COLO668 (cell line): ENCODE results near the gene SPSB4.
"Not testable (repeated sequence)": the region's sequence is repeated elsewhere in the genome, so short reads cannot be mapped to it uniquely, and the experiment has no call there.

Experiments
- DNase-seq: peaks from one replicate; lab custom pipeline; 2025; ENCODE audit not compliant: unreplicated experiment; lab: John Stamatoyannopoulos, UW

The SPSB4 gene

DNA sequence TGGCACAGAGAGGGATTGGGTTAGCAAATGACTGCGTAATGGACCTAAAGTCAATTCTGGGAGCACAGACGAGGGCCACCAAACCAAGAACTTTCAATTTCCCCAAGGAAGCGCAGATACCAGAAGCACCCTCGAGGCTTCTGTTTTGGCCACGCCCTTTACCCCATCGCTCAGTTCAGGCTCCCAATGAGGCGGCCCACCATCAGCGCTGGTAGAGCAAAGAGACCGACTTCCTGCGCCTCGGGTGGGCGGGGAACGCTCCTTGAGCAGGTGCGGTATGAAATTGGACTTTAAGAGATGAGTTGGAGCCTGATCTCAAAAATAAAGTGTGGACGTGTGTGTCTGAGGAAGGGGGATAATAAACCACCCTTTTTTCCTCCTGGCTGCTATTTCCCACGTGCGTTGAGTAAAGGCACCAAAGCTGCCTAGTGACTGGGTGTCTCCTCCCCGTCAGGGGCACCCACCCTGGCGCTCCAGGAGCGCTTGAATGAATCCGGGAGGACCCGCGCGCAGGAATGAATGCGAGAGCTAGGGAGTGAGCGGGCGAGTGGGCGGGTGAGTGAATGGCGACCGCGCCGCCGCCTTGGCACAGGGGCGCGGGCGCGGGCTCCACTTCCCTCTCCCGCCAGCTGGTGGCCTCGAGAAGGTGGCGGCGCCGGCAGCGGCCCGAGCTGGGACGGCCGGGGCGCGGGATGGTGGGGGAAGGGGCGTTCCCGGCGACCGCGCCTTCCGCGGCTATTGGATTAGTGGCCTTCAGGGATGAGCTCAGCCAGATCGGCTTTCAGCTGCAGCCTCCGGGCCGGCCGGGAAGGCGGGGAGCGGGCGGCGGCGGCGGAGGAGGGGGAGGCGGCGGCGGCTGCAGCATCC lies at the start of gene SPSB4:
TSS of gene SPSB4 (plus strand) at position 772 of the 867 bp plus-strand sequence. CDS start 14,758 bp downstream, outside the sequence.
- peak; percentile 72 for DNase-seq

DNA sequence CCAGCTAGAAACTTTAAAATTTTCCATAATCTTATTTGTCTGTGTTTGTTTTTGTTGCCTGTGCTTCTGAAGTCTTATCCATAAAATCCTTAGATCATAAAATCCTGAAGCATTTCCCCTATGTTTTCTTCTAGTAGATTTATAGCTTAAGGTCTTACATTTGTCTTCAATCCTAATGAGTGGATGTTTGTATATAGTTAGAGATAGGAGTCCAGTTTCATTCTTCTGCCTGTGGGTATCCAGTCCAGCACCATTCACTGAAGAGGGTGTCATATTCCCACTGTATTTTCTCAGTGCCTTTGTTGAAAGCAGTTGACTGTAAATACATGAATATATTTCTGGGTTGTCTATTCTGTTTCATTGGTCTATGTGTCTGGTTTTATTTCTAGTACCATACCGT lies 44.8 kb upstream of the SPSB4 start:
- no peak for DNase-seq

DNA sequence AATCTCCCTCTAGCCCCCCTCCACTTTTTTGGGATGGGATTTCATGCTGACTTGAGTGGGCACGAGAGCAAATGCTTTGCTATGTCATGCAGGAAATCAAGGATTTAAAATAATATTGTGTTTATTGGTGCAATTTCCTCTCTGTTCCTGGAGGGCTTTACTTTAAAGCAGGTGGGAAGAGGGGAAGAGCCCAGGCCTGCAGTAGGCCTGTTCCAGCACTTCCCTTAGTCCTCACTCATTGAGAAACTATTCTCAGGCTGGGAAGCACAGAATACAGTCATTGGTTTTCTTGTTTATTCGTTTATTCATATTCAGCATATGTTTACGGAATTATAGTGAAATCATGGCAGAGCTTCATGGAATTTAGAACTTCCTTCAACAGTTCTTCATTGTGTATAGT lies 41.7 kb upstream of the SPSB4 start:
- DNase-seq, result no peak

DNA sequence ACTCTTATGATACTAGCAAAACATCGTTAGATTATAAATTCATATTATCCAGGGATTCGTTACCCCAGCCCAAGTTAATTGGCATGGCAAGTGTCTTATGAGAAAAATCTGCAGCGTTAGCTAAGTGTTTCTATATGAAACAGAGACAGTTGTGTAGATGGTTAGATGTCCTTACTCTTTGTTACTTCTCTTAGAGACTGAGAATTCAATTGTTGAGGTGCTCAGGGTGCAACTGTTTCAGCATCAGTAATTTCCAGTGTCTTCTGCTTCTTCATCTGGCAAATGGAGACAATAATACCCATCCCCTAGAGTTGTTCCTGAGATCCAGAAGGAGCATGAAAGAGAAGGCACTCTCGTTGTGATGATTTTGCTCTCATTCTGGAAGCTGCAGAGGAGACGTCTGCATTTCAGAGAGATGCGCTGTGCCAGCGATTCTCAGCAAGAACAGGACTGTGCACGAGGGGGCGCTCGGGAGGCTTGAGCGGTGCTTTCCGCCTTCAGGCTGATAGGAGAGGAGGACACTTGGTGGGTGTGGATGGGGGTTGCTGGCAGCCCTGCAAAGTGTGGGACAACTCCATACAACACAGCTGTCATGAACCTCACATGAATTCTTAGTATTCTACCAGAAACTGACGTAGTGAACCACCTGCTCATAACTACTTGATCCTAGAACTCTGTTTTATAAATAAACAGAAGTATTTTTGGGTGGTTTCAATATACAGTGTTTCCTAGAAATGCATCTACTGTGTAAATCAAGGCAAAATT lies 39.7 kb upstream of the SPSB4 start:
- peak; percentile 60 for DNase-seq

DNA sequence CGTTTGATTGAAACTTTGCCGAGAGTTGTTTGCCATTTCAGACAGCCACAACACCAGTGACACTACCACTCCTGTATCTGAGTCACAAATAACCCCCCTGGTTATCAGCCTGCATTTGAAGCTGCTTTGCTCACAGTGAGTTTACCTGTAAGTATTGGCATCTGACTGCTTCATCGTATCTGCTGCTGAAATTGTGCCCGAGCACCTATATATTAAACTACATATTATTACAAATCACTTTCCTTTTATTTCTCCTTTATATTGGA lies 39.2 kb upstream of the SPSB4 start:
- no peak for DNase-seq

DNA sequence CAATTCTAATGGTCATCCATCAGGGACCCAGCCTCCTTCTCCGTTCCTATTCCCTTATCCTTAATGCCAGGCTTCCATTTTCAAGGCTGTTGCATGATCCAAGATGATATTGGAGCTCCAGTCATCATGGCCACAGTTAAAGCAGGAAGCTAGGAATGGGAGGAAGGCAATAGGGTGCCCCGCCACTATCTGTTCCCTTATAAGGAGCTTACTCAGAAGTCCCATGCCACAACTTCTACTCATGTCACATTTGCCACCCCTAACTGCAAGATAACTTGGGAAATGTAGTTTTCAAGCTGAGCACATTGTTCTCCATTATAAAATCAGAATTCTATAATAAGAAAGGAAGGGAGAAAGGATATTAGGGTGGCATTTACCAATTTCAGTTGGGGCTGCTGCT lies 38.6 kb upstream of the SPSB4 start:
- DNase-seq, result no peak

DNA sequence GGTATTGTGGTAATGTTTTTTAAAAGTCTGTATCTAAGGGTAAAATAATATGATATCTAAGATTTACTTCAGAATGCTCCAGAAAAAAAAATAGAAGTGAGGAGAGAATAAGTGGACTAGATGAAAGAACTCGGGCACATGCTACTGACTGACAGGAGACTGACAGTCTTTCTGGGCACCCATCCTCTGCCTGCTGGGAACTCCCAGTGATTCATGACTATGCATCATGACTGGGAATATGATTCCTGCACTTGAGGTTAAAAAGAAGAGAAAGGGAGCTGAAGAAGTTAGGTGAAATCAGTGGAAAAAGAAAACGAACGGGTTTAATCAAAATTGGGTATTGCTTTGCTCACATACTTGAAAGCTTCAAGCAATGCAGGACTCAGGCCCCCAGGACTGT lies 35.7 kb upstream of the SPSB4 start:
- DNase-seq, result no peak

DNA sequence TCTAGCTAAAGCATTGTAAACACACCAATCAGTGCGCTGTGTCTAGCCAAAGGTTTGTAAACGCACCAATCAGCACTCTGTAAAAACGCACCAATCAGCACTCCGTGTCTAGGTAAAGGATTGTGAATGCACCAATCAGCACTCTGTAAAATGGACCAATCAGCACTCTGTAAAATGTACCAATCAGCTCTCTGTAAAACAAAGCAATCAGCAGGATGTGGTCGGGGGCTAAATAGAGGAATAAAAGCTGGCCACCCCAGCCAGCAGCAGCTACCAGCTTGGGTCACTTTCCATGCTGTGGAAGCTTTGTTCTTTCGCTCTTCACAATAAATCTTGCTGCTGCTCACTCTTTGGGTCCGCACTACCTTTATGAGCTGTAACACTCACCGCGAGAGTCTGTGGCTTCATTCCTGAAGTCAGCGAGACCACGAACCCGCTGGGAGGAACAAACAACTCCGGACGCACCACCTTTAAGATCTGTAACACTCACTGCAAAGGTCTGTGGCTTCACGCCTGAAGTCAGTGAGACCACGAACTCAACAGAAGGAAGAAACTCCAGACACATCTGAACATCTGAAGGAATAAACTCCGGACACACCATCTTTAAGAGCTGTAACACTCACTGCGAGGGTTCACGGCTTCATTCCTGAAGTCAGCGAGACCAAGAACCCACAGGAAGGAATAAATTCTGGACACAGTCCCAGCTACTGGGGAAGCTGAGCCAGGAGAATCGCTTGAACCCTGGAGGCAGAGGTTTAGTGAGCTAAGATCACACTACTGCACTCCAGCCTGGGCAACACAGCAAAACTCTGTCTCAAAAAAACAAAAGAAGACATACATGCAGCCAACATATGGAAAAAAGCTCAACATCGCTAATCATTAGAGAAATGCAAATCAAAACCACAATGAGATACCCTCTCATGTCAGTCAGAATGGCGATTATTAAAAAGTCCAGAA lies 33.5 kb upstream of the SPSB4 start:
- not testable (repeated sequence) for DNase-seq

DNA sequence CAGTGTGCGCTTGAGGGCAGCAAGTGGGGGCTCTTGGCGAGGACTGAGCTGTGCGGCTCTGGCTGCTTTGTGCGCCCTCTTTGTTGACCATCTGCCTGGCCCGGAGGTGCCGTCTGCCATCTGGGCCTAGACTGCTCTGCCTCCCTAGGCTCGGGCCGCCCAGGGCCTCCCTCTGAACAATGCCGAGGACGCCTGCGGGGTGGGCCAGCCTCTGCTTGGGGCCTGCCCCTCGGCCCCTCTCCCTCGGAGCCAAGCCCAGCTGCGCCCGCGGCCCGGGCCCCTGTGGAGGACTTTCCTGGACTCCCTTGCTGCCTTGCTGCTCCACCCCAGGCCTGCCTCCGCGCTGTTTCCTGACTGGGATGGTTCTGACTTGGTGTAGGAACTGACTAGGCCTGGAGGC lies 31.9 kb upstream of the SPSB4 start:
- DNase-seq, result no peak

DNA sequence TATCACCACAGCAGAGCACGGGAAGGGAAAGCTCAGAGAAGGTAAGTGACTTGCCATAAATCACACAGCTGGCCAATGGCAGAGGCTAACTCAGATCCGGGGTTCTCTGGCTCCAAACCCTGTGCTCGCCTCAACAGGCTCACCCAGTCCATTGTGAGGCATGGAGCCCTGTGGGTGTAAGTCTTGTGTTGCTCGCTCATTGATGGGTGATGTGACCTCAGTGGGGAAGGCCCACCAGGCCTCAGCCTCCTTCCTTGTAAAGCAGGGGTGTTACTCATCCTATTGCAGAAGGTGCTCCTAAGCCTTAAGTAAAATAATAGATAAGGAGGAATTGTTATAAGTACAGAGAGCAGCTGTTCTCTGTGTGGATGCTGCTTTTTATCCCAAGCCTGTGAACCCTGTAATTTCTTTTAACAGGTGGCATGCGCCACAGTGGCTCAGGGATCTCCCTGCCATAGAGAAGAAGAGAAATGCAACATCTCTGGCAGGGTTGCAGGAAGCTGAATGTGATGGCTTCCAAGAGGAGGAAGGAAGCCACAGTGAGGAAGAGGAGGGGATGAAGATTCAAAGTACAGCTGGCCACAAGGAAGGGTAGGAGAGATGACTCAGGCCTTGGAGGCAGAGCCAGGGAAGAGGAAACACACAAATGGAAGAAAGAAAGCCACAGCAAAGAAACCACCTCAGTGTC lies 30.9 kb upstream of the SPSB4 start:
- DNase-seq, result no peak

DNA sequence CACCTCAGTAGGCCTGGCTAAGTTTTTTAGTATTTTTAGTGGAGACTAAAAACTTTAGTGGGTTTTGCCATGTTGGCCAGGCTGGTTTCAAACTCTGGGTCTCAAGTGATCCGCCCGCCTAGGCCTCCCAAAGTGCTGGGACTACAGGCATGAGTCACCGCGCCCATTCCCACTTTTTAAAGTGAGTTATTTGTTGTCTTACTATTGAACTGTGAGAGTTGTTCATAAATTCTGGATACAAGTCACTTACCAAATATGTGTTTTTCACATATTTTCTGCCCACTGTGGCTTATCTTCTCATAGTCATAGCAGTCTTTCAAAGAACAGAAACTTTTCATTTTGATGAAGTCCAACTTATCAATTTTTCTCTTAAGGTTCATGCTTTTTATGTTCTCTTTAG lies 29.9 kb upstream of the SPSB4 start:
- DNase-seq, result no peak

DNA sequence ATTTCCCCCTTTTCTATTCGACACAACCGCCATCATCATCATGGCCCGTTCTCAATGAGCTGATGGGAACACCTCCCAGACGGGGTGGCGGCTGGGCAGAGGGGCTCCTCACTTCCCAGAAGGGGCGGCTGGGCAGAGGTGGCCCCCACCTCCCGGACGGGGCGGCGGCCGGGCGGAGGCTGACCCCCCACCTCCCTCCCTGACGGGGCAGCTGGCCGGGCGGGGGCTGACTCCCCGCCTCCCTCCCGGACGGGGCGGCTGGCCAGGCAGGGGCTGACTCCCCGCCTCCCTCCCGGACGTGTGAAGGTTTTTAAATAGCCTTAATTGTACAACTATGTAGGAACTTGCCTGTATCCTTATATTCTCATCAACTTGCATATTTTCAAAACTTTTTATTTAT lies 20.9 kb upstream of the SPSB4 start:
- no peak for DNase-seq

DNA sequence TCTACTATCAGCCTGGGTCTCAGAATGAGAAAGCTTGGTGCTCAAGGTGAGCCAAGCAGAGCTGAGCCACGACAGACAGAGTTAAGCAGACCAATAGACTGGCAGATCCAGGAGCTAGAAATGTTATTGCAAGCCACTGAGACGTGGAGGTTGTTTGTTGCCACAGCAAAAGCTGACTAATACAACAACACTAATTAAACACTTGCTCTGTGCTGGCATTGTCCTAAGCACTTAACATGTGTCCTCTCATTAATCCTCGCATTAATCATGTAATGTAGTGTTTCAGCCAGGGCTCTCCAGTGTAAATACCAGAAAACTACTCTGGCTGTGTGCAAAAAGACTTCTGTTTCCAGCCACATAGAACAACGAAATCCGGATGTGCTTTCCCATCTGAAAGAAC lies 11.6 kb upstream of the SPSB4 start:
- no peak for DNase-seq

DNA sequence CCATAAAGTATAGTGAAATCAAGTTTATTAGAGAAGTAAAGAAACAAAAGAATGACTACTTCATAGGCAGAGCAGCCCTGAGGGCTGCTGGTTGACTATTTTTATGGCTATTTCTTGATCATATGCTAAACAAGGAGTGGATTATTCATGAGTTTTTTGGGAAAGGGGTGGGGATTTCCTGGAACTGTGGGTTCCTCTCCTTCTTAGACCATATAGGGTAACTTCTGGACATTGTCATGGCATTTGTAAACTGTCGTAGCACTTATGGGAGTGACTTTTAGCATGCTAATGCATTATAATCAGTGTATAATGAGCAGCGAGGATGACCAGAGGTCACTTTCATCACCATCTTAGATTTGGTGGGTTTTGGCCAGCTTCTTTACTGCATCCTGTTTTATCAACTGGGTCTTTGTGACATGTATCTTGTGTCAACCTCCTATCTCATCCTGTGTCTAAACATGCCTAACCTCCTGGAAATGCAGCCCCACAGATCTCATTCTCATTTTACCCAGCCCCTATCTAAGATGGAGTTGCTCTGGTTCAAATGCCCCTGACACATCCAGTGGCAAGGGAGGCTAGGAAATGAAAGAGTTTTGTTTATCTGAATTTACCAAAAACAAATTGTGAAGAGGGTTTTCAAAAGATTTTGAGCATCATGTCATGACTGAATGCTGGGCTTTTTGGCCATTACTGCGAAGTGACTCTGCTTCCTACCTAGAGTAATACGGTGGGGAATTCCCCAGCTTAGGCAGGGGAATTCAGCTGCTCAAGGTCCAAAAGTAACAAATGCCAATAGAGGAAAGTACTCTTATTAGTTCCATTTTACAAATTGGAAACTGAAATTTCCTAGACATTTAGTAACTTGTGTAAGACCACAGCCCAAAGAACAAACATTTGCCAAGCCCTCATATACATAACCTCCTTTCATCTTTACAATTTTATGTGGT lies 6.2 kb upstream of the SPSB4 start:
- no peak for DNase-seq

DNA sequence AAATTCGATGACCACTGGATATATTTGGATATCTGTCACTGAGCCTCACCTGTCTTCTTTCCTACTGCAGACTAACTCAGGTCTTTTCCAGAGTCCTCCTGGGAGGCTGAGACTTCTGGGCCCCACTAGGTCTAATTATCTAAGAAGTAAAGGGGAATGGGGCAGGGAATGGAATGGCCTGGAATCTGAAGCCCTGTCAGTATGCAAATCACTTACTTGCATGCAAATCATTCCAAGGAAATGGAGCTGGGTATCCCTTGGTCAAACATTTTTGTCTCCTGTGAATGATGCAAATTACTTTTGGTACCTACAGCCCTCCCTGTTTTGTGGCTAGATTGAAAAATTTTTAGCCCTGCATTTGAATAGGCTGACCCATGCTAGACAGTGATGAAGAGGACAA lies 5.3 kb upstream of the SPSB4 start:
- DNase-seq, result no peak

DNA sequence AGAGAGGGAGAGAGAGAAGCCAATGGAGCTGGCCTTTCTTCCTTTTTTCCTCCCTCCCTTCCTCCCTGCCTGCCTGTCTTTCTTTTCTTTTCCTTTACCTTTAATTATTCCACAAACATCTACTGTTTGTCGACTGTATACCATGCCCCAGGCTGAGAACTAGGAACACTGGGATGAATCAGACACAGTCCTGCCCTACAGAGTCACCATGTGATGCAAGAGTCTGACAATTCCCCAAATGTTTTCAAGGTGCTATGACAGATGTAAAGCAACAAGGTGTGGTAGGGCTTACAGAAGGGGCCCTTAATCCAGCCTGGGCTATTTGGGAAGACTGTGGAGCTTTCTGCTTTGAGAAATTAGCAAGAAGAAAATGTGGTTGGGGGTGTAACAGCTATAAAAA lies 4.0 kb upstream of the SPSB4 start:
- DNase-seq, result no peak

DNA sequence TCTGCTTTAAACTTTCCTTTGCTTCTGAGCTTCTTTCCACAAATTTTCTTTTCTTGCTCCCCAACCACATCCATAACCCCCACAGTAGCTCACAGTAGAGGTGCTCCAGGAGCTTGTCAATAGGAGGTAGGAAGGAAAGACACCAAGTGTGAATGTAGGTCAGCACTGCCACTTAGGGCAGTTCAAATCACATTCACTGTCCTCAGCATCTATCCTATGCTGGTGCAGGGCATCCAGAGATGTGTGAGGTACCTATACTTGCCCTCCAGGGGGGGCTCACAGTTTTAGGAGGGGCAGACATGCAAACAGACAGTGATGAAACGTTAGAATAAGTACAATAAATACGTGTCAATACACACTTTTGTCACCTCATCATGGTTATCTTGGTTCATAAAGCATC lies 1.5 kb upstream of the SPSB4 start:
- DNase-seq, result peak; percentile 4

DNA sequence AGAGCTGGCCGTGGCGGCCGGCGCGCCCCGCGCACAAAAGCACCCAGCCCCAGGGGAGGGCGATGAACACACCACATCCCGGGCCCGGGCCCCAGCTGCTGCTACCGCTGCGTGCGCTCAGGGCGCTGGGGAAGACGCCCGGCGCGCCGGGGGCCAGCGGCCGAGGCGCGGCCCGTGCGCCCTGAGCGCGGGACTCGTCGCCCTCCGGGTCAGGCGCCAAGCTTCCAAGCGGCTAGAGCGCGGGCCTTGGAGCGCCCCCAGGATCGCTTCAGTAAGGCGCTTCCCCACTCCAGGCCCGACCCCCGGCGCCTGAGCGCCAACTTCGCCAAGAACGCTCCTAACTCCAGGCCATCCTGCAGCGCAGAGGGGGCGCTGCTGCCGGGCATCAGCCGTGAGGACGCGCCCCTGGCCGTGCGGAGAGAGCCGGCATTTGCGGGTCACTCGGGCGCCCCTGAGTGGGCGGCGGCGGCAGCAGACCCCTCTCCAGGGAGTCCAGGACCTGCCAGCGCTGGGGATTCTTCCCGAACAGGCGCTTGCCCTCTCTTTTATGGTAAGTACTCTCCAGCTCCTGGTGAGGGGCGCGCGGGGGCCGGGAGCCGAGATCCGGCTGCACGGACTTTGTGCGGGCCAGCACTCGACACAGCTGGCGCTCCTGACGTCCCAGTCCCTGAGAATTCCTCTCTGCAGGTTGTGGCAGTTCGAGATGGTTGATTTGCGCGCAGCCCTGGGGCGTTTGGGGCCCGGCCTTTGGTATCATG lies 475 bp downstream of the SPSB4 start:
- no peak for DNase-seq
